ENCODE data around the gene PDS5B.

The PDS5B gene

DNA sequence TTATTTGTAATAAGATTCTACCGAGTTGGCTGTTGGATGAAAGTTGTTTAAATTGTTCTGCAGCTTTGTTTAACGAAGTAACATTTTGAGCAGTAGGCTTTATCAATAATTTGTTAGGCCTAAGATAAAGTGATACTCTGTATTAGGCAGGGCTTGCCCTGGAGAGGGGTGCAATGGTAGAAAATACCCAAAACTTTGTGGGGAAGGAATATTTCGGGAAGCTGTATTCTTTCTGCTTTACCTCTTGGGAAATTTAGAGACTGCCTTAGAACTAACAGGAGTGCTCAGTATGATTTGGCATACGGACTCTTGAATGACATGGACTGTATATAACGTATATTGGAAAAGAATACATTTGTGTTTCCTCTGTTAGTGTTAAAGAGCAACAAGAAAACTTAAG is 2.5 kb downstream of the PDS5B start:
- no peak for DNase-seq (ENCODE audit: low spot score)

DNA sequence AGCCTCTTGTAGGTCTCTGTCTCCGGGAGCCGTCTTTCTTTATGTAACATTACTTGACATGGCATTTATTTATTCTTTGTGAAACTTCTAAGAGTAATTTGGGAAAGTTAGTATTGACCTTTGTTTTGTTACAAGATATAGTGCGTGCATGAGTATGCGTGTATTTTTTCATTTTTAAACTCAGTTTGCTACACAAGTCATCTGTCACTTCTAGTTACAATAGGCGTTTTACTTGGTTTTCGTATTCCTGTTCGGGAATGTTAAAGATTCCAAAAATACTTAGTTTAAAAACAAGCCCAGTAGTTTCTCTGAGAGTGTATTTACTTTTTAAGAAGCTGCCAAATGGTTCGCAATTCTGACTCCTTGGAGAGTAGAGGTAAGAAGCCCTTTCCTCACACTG is 3.2 kb downstream of the PDS5B start:
- DNase-seq (ENCODE audit: low spot score), result no peak

DNA sequence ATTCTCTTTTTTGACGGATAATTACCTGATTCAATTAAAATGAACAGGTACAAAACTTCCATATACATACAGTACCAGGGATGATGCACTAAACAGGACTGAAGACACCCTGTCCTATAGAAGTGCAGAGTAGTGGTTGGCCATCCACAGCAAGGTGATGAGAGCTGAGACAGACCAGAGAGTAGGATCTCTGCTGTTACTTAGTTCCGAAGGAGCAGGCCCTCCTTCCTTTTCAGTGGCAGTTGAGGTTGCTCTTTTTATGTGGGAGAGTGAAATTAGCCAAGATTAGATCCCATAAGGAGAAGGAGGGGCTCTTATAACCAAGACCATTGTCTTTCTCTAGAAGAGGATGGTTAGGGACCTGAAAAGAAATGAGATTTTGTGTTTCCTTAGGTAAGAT is 4.0 kb downstream of the PDS5B start:
- DNase-seq (ENCODE audit: low spot score), result no peak

DNA sequence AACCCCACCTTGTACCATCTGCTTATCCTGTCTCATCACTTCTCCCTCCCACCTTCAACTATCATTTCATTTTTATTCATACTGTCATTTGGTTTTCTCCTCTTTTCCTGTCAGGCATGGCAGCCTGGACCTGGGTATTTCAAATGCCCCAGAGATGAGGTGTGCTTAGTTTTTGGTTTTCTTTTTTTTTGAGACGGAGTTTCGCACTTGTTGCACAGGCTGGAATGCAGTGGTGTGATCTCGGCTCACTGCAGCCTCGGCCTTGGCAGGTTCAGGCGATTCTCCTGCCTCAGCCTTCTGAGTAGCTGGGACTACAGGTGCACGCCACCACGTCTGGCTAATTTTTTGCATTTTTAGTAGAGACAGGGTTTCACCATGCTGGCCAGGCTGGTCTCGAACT is 5.8 kb downstream of the PDS5B start:
- no peak for DNase-seq (ENCODE audit: low spot score)

DNA sequence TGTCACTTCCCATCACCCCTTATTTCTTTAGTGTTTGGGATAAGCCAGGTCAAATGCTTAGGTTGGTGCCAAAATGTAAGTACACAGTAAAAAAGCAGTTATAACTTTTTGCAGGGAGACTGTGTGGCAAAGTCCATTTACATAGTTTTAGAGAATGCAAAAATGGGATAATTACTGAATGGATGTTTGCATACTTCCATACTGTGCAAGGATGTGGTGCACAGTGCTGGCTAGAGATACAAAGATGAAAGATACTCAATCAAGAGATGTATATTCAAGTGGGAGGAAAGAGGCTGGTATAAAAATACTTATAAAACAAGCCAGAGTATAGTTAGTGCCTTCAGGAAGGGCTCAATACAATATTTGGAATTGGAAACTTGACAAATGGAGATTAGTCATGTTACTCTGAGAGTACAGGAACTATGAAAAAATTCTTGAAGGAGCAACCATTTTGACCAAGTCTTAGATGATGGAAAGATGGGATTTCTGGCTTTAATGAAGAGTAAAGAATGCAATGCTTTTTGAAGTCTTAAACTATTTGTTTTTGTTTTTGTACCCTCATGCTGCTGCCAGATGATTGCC is 8.0 kb downstream of the PDS5B start:
- no peak for DNase-seq (ENCODE audit: low spot score)

DNA sequence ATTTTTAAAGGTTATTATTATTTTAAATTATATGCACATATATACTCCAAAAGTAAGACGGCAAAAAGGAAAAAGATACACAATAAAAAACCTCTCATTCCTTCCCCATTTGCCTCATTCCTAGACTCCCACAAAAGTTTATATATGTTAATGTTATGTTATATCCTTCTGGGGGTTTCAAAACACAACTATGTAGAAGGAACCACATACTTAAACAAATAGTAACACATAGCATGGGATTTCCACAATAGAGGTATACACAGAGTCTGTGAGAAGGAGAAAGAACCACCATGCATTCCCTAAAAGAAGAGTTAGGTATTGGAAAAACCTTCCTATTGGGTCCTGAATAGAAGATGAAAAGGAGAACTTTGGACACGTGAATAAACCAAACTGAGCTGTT is 9.1 kb downstream of the PDS5B start:
- DNase-seq (ENCODE audit: low spot score), result no peak

DNA sequence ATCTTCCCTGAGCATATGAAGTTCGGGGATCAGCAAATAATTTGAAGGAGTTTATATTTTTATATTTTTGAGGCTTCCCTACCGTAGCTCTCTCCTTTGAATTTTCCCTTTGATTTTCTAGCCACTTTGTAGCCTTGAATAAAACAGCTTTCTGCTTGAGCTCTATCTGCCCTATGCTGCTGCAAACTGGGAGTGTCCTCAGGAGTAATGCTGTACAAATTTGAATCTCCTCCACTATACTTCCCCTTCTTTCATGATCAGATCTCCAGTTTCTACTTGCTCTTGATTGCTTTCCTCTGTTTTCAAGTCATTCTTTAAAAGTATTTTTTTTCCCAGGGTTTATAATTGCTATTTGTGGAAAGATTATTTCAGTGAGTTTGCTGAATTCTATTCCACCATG is 14.6 kb downstream of the PDS5B start:
- DNase-seq (ENCODE audit: low spot score), result no peak

DNA sequence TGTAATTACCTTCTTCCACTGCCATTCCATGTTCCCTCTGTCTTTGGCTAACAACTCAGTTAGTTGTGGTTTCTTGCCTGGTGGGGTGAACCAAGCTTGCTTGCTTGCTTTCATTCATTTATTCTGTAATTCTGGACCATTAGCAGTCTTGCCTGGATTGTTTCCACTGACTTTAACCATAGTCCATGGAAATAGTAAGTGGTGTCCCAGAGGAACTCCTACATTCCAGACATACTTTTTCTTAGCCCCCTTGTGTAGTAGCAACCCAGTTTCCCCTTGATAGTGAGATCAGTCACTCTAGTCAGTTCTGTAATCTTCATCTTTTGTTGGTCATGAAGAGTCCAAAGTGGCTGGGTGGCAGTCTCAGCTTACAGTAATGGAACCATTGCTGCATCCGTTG is 23.2 kb downstream of the PDS5B start:
- DNase-seq (ENCODE audit: low spot score), result no peak

DNA sequence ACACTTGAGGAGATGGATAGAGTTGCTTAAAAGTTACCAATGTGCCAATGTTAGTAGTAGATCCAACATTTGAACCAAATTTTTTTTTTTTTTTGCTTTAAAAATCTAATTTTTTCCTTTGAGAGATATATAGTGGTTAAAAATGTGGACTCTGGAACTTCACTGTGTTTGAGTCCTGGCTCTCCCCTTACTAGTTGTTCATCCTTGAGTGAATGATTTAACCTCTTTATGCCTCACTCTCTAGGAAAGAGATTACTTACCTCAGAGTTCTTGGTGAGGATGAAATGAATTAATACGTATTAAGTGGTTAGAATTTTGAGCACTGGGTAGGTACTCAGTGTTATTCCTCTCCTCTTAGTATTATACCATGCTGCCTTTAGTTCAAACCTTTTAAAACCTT is 24.3 kb downstream of the PDS5B start:
- no peak for DNase-seq (ENCODE audit: low spot score)

DNA sequence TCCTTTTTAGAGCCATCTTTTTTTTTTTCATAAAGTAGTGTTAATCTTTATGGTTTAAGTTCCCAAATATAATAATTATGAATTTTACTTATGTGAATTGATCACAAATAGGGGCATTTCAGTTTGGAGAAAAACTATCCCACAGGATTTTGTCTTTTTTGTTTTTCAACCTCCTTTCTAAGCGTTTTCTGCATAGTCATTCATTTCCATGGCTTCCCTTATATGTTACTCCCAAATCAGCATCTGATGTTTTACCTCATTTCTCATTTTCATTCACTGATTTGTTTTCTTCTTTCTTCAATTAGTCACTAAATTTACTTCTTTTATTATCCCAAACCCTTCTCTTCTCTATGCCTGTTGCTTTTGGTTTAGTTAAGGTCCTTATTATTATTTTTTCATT is 24.7 kb downstream of the PDS5B start:
- no peak for DNase-seq (ENCODE audit: low spot score)

DNA sequence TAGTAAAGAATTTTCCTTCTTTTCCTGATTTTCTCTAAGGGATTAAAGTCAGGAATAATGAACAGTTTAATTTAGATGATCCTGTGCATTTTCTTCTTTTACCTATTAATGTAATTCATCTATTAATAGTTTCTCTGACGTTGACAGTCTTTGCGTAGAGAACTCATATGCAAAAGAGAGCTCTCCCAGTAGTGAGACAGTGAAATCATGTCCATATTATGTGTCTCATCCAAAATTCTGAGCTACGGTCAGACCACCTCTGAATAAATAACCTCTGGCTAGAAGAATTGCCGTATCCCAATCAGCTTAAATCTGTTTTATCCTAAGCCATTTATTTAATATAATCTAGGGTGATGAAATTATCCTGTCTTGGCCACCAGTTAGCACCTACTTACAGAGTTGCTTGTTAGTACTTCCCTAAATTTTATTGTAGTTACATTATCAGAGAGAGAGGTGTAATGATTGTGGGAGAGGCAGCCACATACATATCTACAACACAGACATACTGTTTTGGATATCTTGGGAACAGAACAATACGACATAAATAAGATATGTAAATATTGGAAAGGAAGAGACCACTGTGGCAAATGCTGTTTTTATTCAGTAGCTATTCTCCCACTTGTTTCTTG is 30.7 kb downstream of the PDS5B start:
- DNase-seq (ENCODE audit: low spot score), result no peak

DNA sequence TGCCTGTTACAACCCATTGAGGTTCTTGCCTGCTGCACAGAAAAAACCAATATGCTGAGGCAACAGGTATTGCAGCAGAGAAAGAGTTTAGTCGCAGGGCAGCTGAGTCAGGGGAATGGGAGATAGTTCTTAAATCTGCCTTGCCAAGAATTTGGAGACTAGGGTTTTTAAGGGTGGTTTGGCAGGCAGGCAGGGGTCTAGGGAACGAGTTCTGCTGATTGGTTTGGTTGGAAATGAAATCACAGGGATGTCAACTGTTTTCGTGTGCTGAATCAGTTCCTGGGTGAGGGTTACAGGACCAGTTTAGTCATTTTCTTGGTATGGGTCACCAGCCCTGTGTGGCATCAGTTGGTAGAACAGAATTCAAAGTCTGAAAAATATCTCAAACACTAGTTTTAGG is 36.6 kb downstream of the PDS5B start:
- no peak for DNase-seq (ENCODE audit: low spot score)

DNA sequence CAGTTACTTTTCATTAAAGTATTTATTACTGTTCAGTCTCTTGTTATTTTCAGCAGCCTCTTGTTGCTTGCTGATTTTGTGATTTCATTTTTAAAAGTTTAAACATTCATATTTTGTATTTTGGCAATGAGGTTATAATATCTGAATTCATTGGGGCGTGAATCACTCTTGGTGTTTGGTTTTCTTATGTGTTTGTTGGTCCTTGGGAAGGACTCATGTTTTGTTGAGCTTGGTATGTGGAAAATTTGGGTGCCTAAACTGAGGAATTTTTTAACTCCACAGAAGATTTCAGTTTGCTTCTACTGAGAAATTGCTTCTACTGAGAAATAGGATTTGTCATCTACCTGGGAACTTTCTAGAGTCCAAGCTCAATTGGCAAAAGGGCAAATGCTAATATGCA is 38.2 kb downstream of the PDS5B start:
- DNase-seq (ENCODE audit: low spot score), result no peak

DNA sequence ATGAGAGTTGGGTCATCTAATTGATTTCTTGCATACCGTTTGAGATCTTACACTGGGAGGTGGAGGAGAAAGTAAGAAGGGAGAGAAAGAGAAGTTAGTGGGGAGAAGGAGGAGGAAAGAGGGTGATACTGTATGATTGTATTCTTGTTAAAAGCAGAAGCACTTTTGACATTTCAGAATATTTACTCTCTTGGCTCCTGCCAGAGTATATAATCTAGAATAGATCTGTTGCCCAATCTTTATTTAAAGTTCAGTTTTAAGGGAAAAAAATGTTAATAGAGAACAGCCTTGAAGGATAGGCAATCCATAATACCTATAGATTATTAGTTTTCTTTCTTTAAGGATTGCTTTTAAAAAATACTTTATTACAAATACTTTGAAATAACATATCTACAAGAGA is 41.5 kb downstream of the PDS5B start:
- DNase-seq (ENCODE audit: low spot score), result no peak

DNA sequence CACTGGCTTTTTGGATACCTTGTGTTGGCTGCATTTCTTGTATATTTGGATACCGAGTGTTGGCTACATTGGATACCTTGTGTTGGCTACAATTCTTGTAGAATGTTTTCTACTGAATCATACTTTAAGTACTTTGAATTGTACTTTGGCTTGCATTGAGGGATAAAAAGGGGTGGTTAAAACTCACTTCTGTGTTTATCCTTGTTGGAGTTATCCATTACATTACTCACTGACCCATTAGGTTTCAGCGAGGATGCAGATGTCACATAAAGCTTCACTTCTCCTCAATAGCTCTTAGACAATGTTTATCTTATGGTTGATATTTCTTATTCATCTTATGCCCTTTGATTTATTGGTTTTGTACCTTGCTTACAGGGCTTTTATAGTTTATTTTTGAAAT is 43.1 kb downstream of the PDS5B start:
- no peak for DNase-seq (ENCODE audit: low spot score)

DNA sequence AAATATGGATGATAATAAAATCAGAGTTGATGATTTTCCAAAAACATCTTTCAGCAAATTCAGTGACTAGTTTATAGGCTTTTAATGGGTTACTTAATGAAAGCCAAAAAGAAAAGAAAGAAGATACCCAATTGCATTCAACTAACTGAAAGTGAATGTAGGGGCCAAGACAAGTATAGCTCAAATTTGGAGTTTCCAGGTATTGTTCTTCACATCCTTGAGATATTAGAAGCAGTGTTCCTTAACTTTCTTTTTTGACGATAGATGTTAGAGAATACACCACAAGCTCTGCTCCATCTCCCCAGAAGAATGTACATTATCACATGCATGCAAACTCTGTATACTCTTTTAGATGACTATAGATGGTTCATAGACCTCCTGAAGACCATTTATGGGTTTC is 43.6 kb downstream of the PDS5B start:
- no peak for DNase-seq (ENCODE audit: low spot score)

DNA sequence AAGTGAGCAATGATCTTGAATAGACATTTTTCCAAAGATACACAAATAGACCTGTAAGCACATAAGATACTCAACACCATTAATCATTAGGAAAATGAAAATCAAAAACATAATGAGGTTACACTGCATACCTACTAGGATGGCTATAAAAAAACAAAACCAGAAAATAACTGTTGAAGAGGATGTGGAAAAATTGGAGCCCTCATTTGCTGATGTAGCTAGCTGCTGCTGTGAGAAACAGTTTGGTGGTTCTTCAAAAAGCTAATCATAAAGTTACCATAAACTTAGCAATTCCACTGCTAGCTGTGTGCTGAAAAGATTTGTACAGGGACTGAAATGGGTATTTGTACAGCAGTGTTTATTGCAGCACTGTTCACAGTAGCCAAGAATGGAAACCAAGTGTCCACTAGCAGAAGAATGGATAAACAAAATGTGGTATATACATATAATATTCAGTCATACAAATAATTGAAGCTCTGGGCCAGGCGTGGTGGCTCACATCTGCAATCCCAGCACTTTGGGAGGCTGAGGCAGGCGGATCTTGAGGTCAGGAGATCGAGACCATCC is 46.2 kb downstream of the PDS5B start:
- no peak for DNase-seq (ENCODE audit: low spot score)

DNA sequence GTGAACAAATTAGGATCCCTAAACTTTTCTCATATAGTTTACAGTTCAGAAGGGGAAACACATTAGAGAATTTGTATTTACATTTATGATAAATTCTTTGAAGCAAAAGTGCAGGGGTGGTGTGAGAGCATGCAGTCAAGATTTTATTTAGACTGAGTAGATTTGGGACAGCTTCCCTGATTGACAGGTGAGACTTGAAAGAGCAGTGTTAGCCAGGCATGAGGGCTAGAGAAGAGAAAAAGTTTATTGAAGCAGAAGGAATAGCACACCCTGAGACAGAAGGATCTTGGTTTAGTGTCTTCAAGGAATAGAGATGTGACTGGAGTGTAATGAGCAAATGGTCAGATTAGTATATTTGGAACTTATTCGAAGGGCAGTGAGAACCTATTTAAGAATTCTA is 50.5 kb downstream of the PDS5B start:
- no peak for DNase-seq (ENCODE audit: low spot score)

DNA sequence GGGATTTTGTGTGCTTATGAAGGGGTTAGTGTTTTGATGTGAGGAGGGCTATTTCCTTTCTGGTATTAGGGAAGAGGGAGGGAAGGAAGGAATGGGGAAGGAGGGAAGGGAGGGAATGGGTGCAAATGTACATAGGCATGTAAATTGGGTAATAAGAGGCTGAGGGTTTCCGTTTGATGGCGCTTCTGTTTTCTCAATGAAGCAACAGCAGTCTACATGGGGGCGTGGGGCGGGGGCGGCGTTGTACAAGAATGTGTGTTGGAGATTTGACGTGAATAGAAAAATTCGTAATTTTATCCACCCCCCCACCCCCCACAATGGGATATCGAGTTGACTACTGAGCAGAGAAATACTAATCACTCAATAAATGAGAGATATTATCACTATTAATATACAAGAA is 52.5 kb downstream of the PDS5B start:
- DNase-seq (ENCODE audit: low spot score), result no peak

DNA sequence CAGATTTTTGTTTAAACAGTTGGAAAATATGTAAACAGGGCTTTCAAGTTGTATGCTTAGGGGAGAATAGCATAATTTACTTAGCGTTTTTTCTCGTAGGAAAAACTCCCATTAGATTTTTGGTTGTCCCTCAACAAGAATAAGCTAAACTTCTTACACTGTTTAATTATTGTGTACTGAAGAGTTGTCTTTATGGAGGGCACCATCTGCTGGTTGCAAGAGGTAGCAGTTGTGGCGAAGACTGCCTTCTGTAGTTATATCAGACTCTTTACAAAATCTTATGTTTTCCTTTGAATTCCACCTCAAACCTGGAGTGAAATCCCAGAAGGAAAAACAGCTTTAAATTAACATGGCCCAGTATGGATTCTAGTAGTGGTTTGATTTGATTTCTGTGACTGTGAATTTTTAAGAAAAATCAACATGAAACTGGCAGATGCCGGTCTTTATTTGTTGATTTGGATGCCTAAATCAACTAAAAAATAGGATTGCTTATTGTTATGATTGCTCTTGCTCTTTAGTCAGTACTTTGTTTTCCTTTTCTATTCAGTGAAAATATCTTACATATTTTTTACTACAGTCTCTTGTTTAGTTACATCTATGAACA is 53.4 kb downstream of the PDS5B start:
- no peak for DNase-seq (ENCODE audit: low spot score)

DNA sequence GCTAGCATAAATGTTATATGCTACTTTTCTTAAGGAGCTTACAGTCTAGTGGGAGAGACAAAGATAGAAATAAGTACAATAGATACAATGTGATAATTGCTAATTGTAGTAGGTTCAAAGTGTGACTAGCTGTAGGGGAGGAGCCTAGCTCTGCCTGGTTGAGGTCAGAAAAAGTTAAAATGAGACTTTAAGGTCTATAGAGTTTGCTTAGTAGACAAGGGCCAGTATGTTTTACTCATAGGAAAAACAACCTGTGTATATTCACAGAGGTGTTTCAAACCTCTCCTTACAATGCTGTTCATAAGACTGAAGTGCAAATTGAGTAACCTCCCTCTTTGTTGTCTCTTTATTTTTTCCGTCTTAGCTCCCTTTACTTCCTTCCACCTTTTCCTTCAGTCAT is 56.1 kb downstream of the PDS5B start:
- DNase-seq (ENCODE audit: low spot score), result no peak

DNA sequence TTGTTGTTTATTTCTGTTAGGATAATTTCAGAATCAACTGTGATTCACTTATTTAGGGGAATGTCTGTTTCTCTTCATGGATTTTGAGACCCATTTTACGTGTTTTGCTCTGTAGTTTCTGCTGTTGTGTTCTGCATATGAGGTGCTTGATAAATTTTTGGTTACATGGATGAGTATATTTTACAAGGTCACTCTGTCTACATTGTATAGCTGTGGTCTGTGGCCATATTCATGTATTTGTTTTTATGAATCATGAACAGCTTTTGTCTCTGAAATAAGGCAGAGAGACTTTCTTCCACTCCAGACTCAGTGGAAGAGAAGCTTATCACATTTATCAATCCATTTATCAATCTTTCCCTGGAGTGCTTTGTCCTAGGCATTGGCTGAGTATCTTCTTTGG is 56.6 kb downstream of the PDS5B start:
- DNase-seq (ENCODE audit: low spot score), result no peak

DNA sequence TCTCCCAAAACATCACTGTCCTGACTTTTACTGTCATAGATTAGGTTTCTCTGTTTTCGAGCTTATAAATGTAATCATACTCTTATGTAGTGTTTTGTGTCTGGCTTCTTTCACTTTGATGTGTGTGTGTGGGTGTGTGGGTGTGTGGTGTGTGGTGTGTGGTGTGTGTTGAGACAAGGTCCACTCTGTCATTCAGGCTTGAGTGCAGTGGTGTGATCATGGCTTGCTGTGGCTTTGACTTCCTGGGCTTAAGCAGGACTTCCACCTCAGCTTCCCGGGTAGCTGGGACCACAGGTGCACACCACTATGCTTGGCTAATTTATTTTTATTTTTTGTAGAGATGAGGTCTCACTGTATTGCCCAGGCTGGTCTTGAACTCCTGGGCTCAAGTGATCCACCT is 59.6 kb downstream of the PDS5B start:
- DNase-seq (ENCODE audit: low spot score), result no peak

DNA sequence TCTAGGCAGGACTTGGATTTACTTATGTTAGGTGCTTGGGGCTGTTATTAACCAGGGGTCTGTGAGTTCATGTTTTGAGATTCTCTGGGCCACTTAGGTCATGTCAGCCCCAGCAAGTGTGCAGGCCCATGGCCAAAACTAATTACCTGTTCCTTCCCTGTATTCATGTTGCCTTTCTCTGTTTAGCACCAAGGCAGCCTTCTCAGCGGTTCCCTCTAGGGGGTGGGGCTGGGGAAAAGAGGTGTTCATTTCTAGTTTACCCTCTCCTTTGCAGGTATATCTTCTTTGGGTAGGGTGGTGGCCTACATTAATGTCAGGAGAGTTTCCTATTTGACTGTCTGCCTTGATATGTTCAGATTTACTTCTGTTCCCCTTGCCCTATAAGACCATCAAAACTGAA is 61.7 kb downstream of the PDS5B start:
- DNase-seq (ENCODE audit: low spot score), result no peak

Data from left forelimb (tissue), 1 donor.